CD4-positive, alpha-beta T cell treated with Interleukin-15 for 1 hour (primary cell): Measurements from ENCODE around the gene DSC2.

Experiments
- DNase-seq: peaks from one replicate; pipeline ENCODE4 v3.0.0-alpha.2; 2020

DSC2 gene

GRCh38 chr18:31097666-31098065, 4.6 kb downstream of the DSC2 start:
- DNase-seq, result no peak

- DNase-seq, result no peak
Measured at GRCh38 chr18:31093880-31094279, 8.3 kb downstream of the DSC2 start.

- DNase-seq, result no peak
Measured at GRCh38 chr18:31093294-31093693, 8.9 kb downstream of the DSC2 start.

- DNase-seq, result no peak
Measured at GRCh38 chr18:31091350-31091749, 10.9 kb downstream of the DSC2 start.

- no peak for DNase-seq
Measured at GRCh38 chr18:31088532-31088931, 13.7 kb downstream of the DSC2 start.

GRCh38 chr18:31079973-31080372, 22.2 kb downstream of the DSC2 start:
- DNase-seq, result no peak

- no peak for DNase-seq
Measured at GRCh38 chr18:31077878-31078277, 24.3 kb downstream of the DSC2 start.

GRCh38 chr18:31072175-31072574, 30.0 kb downstream of the DSC2 start:
- no peak for DNase-seq

- DNase-seq, result no peak
Measured at GRCh38 chr18:31070206-31070605, 32.0 kb downstream of the DSC2 start.

GRCh38 chr18:31066266-31066665, 36.0 kb downstream of the DSC2 start:
- no peak for DNase-seq

- no peak for DNase-seq
Measured at GRCh38 chr18:31065036-31065773, 37.0 kb downstream of the DSC2 start.

- DNase-seq, result no peak
Measured at GRCh38 chr18:31064130-31064529, 38.1 kb downstream of the DSC2 start.

GRCh38 chr18:31061945-31062344, 40.3 kb downstream of the DSC2 start:
- DNase-seq, result no peak

GRCh38 chr18:31058897-31059296, 43.3 kb downstream of the DSC2 start:
- DNase-seq, result no peak

- no peak for DNase-seq
Measured at GRCh38 chr18:31057917-31058316, 44.3 kb downstream of the DSC2 start.

- DNase-seq, result no peak
Measured at GRCh38 chr18:31057051-31057450, 45.2 kb downstream of the DSC2 start.

- DNase-seq, result no peak
Measured at GRCh38 chr18:31056296-31056695, 45.9 kb downstream of the DSC2 start.

- DNase-seq, result no peak
Measured at GRCh38 chr18:31050635-31051034, 51.6 kb downstream of the DSC2 start.

GRCh38 chr18:31049189-31049588, 53.0 kb downstream of the DSC2 start:
- DNase-seq, result no peak

- no peak for DNase-seq
Measured at GRCh38 chr18:31048216-31048615, 54.0 kb downstream of the DSC2 start.

GRCh38 chr18:31046916-31047315, 55.3 kb downstream of the DSC2 start:
- DNase-seq, result no peak

GRCh38 chr18:31045599-31045998, 56.6 kb downstream of the DSC2 start:
- no peak for DNase-seq

GRCh38 chr18:31044926-31045325, 57.3 kb downstream of the DSC2 start:
- DNase-seq, result no peak

GRCh38 chr18:31043709-31044108, 58.5 kb downstream of the DSC2 start:
- DNase-seq, result no peak
